GM12878 (cell line): ENCODE measurements around the gene TRPM3. TPM values are rescaled to one million over a fixed set of nuclear protein-coding genes. Genes with fewer than 3 reads are reported as not detected.

Experiments used
- ATAC-seq: fragments of 200-7000 bp; cut with Tn5 transposase; 3 replicates; pipeline ENCODE4 v1.9.1; 2020; ENCODE audit warnings: mild to moderate bottlenecking, moderate library complexity
- BruUV-seq: library from RNA; stranded (reverse); fragments of 400-500 nt; replicated peaks from 2 replicates; lab custom pipeline; 2021; lab: Mats Ljungman, UMichigan
- CTCF ChIA-PET: fragments of 300-600 bp; sonication (Branson Sonifier 250); formaldehyde crosslinking; extraction: SDS; loops from one replicate; lab custom pipeline; 2021; ENCODE audit warnings: inconsistent platforms; lab: Yijun Ruan, JAX
- POLR2A ChIA-PET: fragments of 350-600 bp; formaldehyde crosslinking; extraction: SDS; loops from one replicate; lab custom pipeline; 2021; ENCODE audit warnings: inconsistent platforms; lab: Charles Lee
- RAD21 ChIA-PET: fragments of 300-600 bp; sonication (Branson Sonifier 250); formaldehyde crosslinking; loops from one replicate; lab custom pipeline; 2023; ENCODE audit warnings: antibody characterized with exemption; ENCODE audit not compliant: unreplicated experiment; lab: Charles Lee
- SMC1A ChIA-PET: fragments of 300-600 bp; sonication (Branson Sonifier 250); formaldehyde crosslinking; loops from one replicate; lab custom pipeline; 2023; ENCODE audit not compliant: unreplicated experiment, uncharacterized antibody; lab: Charles Lee
- DNase-seq: peaks from one replicate; pipeline ENCODE4 v3.0.0-alpha.2; 2011; ENCODE audit warnings: low read depth, low spot score
- FAIRE-seq: peaks from 3 replicates; lab custom pipeline; 2011; peaks lifted over from hg19 to GRCh38; lab: Jason Lieb, UNC
- H2AFZ ChIP-seq: 2 replicates; pipeline ENCODE4 v1.6.0; 2011; ENCODE audit warnings: low read depth, low read length, control low read depth; ENCODE audit not compliant: control insufficient read depth
- H3K27ac ChIP-seq: 2 replicates; pipeline ENCODE4 v1.5.1; 2011; ENCODE audit warnings: control low read depth; ENCODE audit not compliant: control insufficient read depth, insufficient read depth
- H3K27me3 ChIP-seq, 2 experiments: replicated peaks in 1 of 2; 2 replicates each; pipeline versions ENCODE4 v1.6.0 to v1.6.1; 2011; ENCODE audit warnings: low read length in 1 of 2; ENCODE audit not compliant: control insufficient read depth in 2 of 2, insufficient read depth in 2 of 2
- H3K36me3 ChIP-seq, 2 experiments: 2 replicates each; pipeline ENCODE4 v1.5.1; 2011; ENCODE audit warnings: low read length in 1 of 2; ENCODE audit not compliant: control insufficient read depth in 2 of 2, insufficient read depth in 2 of 2
- H3K4me1 ChIP-seq: 2 replicates; pipeline ENCODE4 v1.6.1; 2011; ENCODE audit warnings: mild to moderate bottlenecking, low read length, moderate library complexity, mixed read lengths; ENCODE audit not compliant: control insufficient read depth, insufficient read depth
- H3K4me2 ChIP-seq: 2 replicates; pipeline ENCODE4 v1.6.0; 2011; ENCODE audit warnings: control low read depth; ENCODE audit not compliant: control insufficient read depth, insufficient read depth
- H3K4me3 ChIP-seq: fragments of 200-600 bp; sonication (generic); 2 replicates; pipeline ENCODE4 v1.5.1; 2016
- H3K79me2 ChIP-seq: 2 replicates; pipeline ENCODE4 v1.6.0; 2011; ENCODE audit warnings: low read length; ENCODE audit not compliant: control insufficient read depth, insufficient read depth
- H3K9ac ChIP-seq: 2 replicates; pipeline ENCODE4 v1.8.0; 2011; ENCODE audit warnings: low read length, control low read depth, mixed read lengths; ENCODE audit not compliant: control insufficient read depth, insufficient read depth
- H3K9me3 ChIP-seq: replicated peaks from 3 replicates; pipeline ENCODE4 v1.5.1; 2011; ENCODE audit warnings: mild to moderate bottlenecking, low read length; ENCODE audit not compliant: control insufficient read depth, insufficient read depth
- H4K20me1 ChIP-seq: 2 replicates; pipeline ENCODE4 v1.6.0; 2011; ENCODE audit not compliant: control insufficient read depth, insufficient read depth
- IKZF1 ChIP-seq: fragments of 450-650 bp; conservative IDR thresholded peaks from 2 replicates; pipeline ENCODE4 v1.6.1; 2017; ENCODE audit warnings: antibody characterized with exemption, mild to moderate bottlenecking
- NFIC ChIP-seq: IDR thresholded peaks from 2 replicates; pipeline ENCODE4 v1.6.1; 2012; ENCODE audit warnings: low read depth, mild to moderate bottlenecking, inconsistent platforms, low read length, moderate library complexity
- WRNIP1 ChIP-seq: IDR thresholded peaks from 2 replicates; pipeline ENCODE4 v1.6.1; 2011; ENCODE audit warnings: low read depth, low read length, improper control_type of control experiment, borderline replicate concordance
- ZNF274 ChIP-seq: IDR thresholded peaks from one replicate; pipeline ENCODE4 v1.8.0; 2011; ENCODE audit not compliant: insufficient read length, insufficient read depth
- ZZZ3 ChIP-seq: IDR thresholded peaks from 2 replicates; pipeline ENCODE4 v1.6.1; 2011; ENCODE audit warnings: low read depth; ENCODE audit not compliant: control insufficient read depth, insufficient read length
- WGBS: methylation state at CpG from one replicate; pipeline ENCODE4 v1.1.6; 2016; ENCODE audit warnings: low lambda C conversion rate; ENCODE audit not compliant: insufficient replicate concordance, insufficient coverage; ENCODE audit errors: missing lambda C conversion rate; 5-methylcytosine and 5-hydroxymethylcytosine counted together
- in situ Hi-C: fragments of 300-500 bp; cut with MboI; formaldehyde crosslinking; loops from 9 replicates; pipeline ENCODE4 v1.14.3; 2018; ENCODE audit warnings: mixed read lengths
- intact Hi-C: fragments of 100-400 bp; cut with micrococcal nuclease; formaldehyde crosslinking; loops from one replicate; pipeline ENCODE4 v1.14.2; 2022; ENCODE audit not compliant: unreplicated experiment
- polyA plus RNA-seq, 11 experiments: library from polyadenylated mRNA; depleted of rRNA in 4 of 11; unstranded in 6 of 11; stranded (reverse) in 5 of 11; fragments of >200 nt; fragmentation: Nextera tagmentation in 4 of 11; fragmentation: Illumina TruSeq in 1 of 11; extraction: Ambion mirVana in 4 of 11; extraction: Trizol in 1 of 11; gene quantifications; 1 replicate in 1 of 11; 2 replicates in 10 of 11; pipeline versions ENCODE4 v1.2.1 to v1.2.3, GENCODE V29; 2011 to 2016; ENCODE audit warnings: inconsistent platforms in 2 of 11, missing spikeins in 2 of 11, low read depth in 1 of 11
- total RNA-seq, 4 experiments: library from RNA; depleted of rRNA in 3 of 4; stranded (reverse); fragments of >200 nt in 3 of 4; fragmentation: Illumina TruSeq in 1 of 4; extraction: Trizol in 1 of 4; gene quantifications; 2 replicates each; pipeline versions ENCODE4 v1.2.1 to v1.2.3, GENCODE V29; 2013 to 2021
- TF ChIP-seq, protein P1 (sequence below): fragments of 150-350 bp; IDR thresholded peaks from 2 replicates; pipeline ENCODE4 v1.6.1; 2016; ENCODE audit warnings: low read depth, low read length
- TF ChIP-seq, protein P2 (sequence below): IDR thresholded peaks from 2 replicates; pipeline ENCODE4 v1.6.1; 2011; ENCODE audit warnings: low read depth, low read length, improper control_type of control experiment, borderline replicate concordance

Gene TRPM3
- total and polyA plus RNA-seq, 10 of the 15 experiments (the other 5 are each of a cell fraction or from before 2014, with no cell fraction given): not detected

DNA sequence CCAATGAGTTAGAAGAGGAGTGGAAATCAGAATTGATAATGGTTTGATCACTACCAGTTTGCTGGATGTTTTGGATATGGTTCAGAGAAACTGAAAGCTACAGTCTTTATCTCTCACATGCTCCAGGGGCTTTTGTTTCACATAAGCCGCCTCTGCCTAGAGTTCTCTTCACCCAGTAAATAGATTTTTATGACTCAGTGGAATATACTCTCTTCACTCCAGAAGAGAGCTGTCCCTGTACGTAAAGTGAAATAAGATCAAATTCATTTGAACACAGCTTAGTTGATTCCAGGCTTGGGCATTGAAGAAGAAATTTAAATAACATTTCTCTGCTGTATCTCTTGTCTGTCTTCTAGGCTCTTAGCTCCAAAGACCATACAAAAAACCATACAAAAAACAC lies 184.9 kb downstream of the TRPM3 start:
- Histone ChIP-seq H3K27ac (no peak overlapping the region), H3K4me2 (no peak overlapping the region), H3K27me3 (peaks cover 0 to 3% of the 10 kb centered on the region in 2 experiments; a peak in 1 of 4 replicates), H2AFZ (no peak overlapping the region), H3K4me3 (no peak overlapping the region), H4K20me1 (no peaks in the 10 kb centered on the region), H3K9ac (no peak overlapping the region), H3K36me3 (no peaks in the 10 kb centered on the region), H3K79me2 (no peaks in the 10 kb centered on the region), H3K9me3 (no peaks in the 10 kb centered on the region), H3K4me1 (no peaks in the 10 kb centered on the region)
- no peak for DNase-seq
- RAD21 ChIA-PET: no interaction called here
- POLR2A ChIA-PET: no interaction called here
- no peak for ATAC-seq
- in situ Hi-C loops (no loop called here), intact Hi-C loops (no loop called here)
- 0% methylated on average over 2 of the region's 2 CpGs for WGBS
- no peak for FAIRE-seq
- SMC1A ChIA-PET: interaction anchor here (1.2 to 1.6 kb wide), 3 partner anchors 9 to 11 kb away, joined by 3 to 4 read pairs (median 3); no protein-coding TSS in a partner anchor
- BruUV-seq: no TSS peak
- TF ChIP-seq IKZF1: no peak
- CTCF ChIA-PET: interaction anchor here (0.5 to 1.8 kb wide), 2 partner anchors 12 to 153 kb away, joined by 3 to 6 read pairs; no protein-coding TSS in a partner anchor

DNA sequence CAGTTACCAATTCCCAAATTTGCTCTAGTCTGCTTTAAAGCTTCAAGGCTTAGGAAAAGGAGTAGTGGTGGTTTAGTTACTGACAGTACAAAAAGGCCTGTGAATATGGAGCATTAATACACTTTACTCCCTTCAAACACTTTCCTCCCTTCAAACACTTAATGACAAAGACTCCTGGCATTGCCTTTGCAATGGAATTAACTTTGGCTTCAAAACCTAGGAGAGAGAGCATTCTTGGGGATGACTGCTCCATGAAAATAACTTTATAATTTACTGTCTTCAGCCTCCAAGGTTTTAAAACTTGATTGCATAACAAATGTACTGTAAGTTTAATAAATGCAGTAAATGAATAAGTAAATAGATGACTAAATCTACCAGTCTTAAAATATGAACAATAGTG lies 185.6 kb downstream of the TRPM3 start:
- SMC1A ChIA-PET: interaction anchor here (1.6 kb wide), 1 partner anchor 9 kb away, joined by 3 read pairs; no protein-coding TSS in a partner anchor
- Histone ChIP-seq H3K4me1 (no peaks in the 10 kb centered on the region), H3K27ac (no peak overlapping the region), H3K4me3 (no peak overlapping the region), H3K27me3 (peaks cover 0 to 3% of the 10 kb centered on the region in 2 experiments; a peak in 1 of 4 replicates), H3K36me3 (no peaks in the 10 kb centered on the region), H3K4me2 (no peak overlapping the region), H4K20me1 (no peaks in the 10 kb centered on the region), H3K79me2 (no peaks in the 10 kb centered on the region), H3K9me3 (no peaks in the 10 kb centered on the region), H3K9ac (no peak overlapping the region), H2AFZ (no peak overlapping the region)
- ATAC-seq: no peak
- intact Hi-C loops: no loop called here
- in situ Hi-C loops: no loop called here
- FAIRE-seq: no peak
- no TSS peak for BruUV-seq
- TF ChIP-seq ZNF274 (no peak), NFIC (no peak), WRNIP1 (no peak), ZZZ3 (no peak)
- TF ChIP-seq, protein P1, sequence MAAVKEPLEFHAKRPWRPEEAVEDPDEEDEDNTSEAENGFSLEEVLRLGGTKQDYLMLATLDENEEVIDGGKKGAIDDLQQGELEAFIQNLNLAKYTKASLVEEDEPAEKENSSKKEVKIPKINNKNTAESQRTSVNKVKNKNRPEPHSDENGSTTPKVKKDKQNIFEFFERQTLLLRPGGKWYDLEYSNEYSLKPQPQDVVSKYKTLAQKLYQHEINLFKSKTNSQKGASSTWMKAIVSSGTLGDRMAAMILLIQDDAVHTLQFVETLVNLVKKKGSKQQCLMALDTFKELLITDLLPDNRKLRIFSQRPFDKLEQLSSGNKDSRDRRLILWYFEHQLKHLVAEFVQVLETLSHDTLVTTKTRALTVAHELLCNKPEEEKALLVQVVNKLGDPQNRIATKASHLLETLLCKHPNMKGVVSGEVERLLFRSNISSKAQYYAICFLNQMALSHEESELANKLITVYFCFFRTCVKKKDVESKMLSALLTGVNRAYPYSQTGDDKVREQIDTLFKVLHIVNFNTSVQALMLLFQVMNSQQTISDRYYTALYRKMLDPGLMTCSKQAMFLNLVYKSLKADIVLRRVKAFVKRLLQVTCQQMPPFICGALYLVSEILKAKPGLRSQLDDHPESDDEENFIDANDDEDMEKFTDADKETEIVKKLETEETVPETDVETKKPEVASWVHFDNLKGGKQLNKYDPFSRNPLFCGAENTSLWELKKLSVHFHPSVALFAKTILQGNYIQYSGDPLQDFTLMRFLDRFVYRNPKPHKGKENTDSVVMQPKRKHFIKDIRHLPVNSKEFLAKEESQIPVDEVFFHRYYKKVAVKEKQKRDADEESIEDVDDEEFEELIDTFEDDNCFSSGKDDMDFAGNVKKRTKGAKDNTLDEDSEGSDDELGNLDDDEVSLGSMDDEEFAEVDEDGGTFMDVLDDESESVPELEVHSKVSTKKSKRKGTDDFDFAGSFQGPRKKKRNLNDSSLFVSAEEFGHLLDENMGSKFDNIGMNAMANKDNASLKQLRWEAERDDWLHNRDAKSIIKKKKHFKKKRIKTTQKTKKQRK: no peak
- TF ChIP-seq, protein P2, sequence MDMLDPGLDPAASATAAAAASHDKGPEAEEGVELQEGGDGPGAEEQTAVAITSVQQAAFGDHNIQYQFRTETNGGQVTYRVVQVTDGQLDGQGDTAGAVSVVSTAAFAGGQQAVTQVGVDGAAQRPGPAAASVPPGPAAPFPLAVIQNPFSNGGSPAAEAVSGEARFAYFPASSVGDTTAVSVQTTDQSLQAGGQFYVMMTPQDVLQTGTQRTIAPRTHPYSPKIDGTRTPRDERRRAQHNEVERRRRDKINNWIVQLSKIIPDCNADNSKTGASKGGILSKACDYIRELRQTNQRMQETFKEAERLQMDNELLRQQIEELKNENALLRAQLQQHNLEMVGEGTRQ: no peak
- RAD21 ChIA-PET: no interaction called here
- POLR2A ChIA-PET: no interaction called here
- CTCF ChIA-PET: interaction anchor here (0.7 to 1.8 kb wide), 2 partner anchors 11 to 29 kb away, joined by 3 to 6 read pairs; no protein-coding TSS in a partner anchor
- no peak for DNase-seq
